ENCODE data around the gene TNFRSF1A.
A peak's percentile ranks its signal among the peaks of the same experiment; 100 is the strongest.

TNFRSF1A gene

GRCh38 chr12:6341417-6342139 lies at the start of gene TNFRSF1A:
Gene TNFRSF1A, minus strand, starts transcription at chr12:6342076. Its CDS starts 262 bp downstream, at chr12:6341814.
- peak; percentile 68 for DNase-seq

GRCh38 chr12:6391013-6391412 lies 49.1 kb upstream of the TNFRSF1A start:
- DNase-seq: no peak

DNA sequence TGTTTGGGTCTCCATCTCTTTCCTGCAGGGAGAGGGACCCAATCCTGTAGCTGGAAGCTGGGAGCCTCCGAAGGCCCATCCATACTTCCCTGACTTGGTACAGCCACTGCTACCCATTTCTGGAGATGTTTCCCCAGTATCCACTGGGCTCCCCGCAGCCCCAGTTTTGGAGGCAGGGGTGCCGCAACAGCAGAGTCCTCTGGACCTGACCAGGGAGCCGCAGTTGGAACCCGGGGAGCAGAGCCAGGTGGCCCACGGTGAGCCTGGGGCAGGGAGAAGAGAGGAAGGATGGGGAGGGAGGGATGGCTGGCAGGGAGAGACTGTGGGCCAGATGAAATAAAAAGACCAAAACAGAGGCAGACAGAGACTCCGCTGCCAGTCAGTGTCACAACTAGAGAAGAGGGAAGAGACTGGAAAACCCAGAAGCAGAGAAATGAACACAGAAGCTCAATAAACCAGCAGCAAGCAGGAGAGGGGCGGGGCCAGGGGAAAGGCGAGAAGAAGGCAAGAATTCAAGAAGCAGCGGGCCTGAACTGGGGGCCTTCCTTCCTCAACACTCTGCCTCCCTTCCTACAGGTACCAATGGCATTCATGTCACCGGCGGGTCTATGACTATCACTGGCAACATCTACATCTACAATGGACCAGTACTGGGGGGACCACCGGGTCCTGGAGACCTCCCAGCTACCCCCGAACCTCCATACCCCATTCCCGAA lies 48.4 kb upstream of the TNFRSF1A start:
- no peak for DNase-seq

GRCh38 chr12:6387541-6387940 lies 45.7 kb upstream of the TNFRSF1A start:
- DNase-seq: no peak

- DNase-seq: no peak
Observed at GRCh38 chr12:6386491-6386890, 44.6 kb upstream of the TNFRSF1A start.

DNA sequence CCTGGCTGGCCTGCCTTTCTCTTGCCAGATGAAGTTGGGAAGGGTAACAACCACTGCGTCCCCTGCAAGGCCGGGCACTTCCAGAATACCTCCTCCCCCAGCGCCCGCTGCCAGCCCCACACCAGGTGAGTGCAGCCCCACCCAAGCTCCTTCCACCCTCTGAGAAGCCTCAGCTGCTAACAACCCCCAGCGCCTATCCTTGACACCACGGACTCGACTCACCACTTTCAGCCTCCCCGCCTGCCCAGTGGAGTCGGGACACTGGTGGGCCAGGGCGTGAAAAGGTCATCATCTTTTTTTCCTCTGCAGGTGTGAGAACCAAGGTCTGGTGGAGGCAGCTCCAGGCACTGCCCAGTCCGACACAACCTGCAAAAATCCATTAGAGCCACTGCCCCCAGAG lies 44.2 kb upstream of the TNFRSF1A start:
- no peak for DNase-seq

- no peak for DNase-seq
Observed at GRCh38 chr12:6384499-6385436, 42.9 kb upstream of the TNFRSF1A start.

- DNase-seq: no peak
Observed at GRCh38 chr12:6383572-6384498, 42.0 kb upstream of the TNFRSF1A start, which contains the start of gene LTBR. Gene LTBR, plus strand, starts transcription at chr12:6384162. Its CDS starts 197 bp downstream, at chr12:6384359.

DNA sequence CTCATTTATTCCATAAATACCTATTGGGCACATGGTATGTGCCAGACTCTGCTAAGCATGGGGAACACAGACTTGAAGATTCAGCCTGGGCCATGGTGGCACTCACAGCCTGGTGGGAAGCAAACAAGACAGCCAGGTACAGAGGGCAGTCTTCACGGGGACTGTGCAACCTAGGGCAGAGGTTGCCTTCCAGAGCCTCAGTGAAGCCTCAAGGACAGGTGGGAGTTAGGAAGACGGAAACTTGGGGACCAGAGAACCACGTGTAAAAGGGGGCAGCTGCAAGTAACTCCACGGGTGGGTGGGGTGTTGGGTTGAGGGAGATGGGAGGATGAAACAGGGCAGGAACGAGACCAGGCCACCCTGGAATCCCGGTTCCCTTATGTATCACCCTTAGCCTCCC lies 41.1 kb upstream of the TNFRSF1A start:
- no peak for DNase-seq

- DNase-seq: no peak
Observed at GRCh38 chr12:6382371-6382770, 40.5 kb upstream of the TNFRSF1A start.

GRCh38 chr12:6380141-6381121 lies 38.6 kb upstream of the TNFRSF1A start:
- DNase-seq: no peak

- DNase-seq: no peak
Observed at GRCh38 chr12:6378709-6379472, 37.0 kb upstream of the TNFRSF1A start.

- DNase-seq: no peak
Observed at GRCh38 chr12:6377667-6377994, 35.8 kb upstream of the TNFRSF1A start.

DNA sequence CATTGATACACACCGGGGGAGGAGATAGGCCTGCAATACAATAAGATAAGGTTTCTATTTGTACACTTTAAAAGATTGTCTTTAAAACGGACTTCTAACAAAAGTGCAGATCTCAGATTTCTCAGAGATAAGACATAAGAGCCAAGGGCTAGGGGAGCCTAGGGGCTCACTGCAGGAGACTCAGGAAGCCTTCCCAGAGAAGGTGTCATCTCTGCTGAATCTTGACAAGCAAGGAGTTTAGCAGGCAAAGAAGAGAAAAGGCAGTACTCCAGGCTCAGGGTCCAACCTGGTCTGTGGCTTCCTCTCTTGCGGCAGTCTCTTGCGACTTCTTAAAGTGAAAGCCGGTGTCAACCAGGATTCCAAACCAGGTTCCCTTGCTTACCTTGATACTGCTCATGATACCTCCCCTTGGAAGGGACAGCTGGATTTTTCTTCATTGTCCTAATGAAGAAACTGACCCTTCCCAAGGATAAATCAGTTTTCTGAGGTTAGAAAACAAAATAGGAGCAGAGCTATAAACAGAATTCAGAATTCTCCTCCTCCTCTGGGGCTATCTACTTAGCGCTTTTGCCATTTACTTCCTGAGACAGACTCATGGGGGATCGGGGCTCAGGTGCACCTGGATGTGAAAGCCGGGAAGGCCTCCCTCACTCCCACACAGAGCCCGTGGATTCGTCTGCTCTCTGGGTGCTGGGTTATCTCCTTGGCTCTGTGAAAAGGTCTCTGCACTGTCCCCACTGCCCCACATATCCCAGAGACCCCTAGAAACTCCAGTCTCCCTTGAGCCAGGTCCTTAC lies 35.2 kb upstream of the TNFRSF1A start:
- no peak for DNase-seq

DNA sequence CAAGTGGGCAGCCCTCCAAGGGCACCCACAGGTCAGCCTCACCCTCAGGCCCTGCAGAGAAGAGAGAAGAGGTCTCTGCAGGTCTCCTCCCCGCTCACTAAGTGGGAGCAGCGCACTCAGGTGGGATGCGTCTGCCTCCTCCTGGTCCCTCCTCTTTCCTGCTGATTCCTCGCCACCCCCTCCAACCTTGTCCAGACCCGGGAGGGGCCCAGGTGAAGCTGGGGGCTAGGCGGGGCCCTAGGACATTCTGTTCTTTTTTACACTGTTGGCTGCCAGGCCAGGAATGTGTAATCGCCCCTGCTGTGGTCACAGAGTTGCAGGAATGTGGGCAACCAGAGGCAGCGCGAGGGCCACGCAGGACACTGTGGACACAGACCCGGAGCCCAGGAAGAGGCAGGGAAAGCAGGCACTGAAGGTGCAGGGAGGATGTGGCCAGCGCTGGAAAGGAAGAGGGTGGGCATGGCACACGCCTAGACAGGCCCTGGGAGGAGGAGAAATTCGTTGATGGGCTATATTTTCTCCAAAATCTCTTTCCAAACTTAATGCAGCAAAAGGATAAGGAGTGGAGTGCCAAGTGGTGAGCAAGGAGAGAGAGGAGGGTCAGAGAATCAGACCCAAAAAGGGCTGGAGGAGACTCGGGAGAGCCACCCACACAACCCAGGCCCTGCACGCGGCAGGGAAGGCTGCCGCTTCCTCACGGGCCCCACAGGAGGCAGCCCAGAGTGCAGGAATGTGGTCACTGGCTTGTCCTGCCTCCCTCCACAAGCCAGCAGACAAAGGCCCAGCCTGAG lies 34.4 kb upstream of the TNFRSF1A start:
- no peak for DNase-seq

DNA sequence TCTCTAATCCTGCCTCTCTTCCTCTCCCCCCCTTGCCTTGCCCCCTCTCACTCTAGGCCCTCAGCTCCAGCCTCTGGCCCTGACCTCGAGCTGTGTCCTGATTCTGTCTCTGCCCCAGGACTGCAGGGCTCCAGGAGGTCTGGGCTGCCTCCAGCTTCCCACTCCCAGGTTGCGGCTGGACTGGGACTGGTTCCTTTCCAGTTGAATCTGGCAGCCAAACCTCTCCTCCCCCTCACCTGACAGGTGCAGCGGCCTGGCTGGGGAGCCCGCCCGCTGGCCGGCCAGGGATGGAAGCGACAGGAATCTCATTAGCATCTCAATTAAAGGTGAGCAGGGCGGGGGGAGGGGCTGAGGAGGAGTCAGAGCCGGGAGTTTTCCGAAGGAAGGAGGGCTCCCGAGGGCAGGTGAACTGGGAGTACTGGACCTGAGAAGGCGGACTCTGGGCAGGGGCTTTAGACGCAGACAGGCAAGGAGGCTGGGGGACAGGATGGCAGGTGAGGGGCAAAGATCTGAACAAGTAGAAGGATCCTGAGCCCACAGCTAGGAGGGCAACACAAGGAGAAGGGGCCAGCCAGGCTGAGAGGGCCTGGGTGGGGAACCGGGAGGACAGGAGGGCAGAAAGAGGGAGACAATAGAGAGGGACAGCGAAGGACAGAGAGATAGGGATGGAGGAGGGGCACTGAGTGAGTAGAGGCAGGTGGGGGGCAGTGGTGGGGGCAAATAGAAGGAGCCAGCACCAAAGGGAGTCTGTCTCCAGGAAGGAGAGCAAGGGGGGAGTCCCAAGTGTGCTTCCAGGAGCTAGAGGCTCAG lies 33.6 kb upstream of the TNFRSF1A start, which contains the start of gene SCNN1A:
TSS of gene SCNN1A (minus strand) at position 295 of the 810 bp plus-strand sequence. CDS start 780 bp downstream, outside the sequence.
- DNase-seq: no peak

- no peak for DNase-seq
Observed at GRCh38 chr12:6374786-6375160, 32.9 kb upstream of the TNFRSF1A start.

All from activated CD4-positive, alpha-beta T cell treated with anti-CD3 and anti-CD28 coated beads, Interleukin-2, amount 50 U/mL, for 16 hours (primary cell).